Measurements from ENCODE around the gene GOT1. TPM values are rescaled to one million over a fixed set of nuclear protein-coding genes. Genes with fewer than 3 reads are reported as not detected.

GOT1 gene
- total RNA-seq, 4 donors from 2014 or later, result 8.5 to 54.8 (median 24.3) TPM

DNA sequence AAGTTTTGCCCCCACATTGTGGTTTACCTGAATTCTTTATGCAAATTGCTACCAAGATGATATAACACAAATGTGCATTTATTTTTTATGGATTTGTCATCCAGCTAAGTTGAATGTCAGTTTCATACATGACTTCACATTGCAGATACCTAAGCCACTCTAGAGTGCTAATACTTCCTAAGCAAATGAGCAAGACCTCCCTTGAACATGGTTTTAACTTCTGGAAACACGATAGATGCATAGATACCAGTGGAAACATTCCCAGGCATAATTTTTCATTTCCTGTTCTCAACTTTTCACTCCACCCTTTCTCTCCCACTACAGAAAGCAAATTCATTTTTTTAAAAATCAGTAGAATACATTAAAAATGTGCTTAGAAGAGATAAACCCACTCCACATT is 20.3 kb downstream of the GOT1 start:
- no peak for DNase-seq (ENCODE audit: low spot score in 2 of 2)
- 57 to 62% methylated on average over 1 of the region's 1 CpG for WGBS, 2 donors
- intact Hi-C loops (cut with DNase I; ENCODE audit: low total_unique reads), result no loop called here
- TF ChIP-seq CTCF (IDR thresholded peaks at IDR 0.05) (no peak), POLR2A (IDR thresholded peaks at IDR 0.05) (no peak)
- H3K4me3 ChIP-seq (ENCODE audit: low read depth, poor library complexity, severe bottlenecking), result no peak overlapping the region

DNA sequence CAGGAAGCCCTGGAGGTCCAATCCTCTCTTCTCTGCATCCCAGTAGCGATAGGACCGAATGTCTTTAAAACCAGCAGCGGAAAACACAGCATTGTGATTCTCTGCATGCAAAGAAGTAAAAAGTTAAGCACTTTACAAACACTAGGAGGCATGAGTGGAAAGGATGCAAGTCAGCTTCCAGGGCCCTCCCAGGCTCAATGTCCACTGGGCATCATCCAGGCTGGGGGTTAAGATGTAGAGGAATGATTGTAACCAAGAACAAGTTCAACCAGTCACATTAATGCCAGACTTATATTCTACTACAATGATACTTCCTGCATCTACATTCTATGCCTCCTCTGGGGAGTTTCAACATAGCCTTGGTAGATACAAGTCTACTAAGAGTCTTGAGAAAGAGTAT is 24.3 kb downstream of the GOT1 start:
- no peak for DNase-seq (ENCODE audit: low spot score in 2 of 2)
- intact Hi-C loops (cut with DNase I; ENCODE audit: low total_unique reads), result no loop called here
- no peak for TF ChIP-seq CTCF (IDR thresholded peaks at IDR 0.05)
- TF ChIP-seq POLR2A (IDR thresholded peaks at IDR 0.05), result no peak
- no peak overlapping the region for H3K4me3 ChIP-seq (ENCODE audit: low read depth, poor library complexity, severe bottlenecking)
- WGBS, 2 donors, result 93 to 99% methylated on average over 3 of the region's 3 CpGs

DNA sequence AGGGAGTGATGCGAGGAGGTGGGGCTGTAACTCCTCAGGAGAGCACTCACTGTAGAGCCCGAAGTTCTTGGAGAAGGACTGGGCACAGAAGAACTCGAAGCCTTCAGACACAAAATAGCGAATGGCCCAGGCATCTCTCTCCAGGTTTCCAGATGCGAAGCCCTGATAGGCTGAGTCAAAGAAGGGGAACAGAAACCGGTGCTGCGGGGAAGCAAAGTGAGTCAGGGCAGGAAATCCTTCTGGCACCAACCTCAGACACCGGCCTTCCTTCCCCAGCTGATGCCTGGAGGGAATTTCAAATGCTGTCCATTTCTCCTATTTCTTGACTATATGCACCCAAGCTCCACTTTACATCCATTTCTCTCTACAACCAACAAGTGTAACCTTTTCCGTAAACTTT is 26.8 kb downstream of the GOT1 start:
- no peak overlapping the region for H3K4me3 ChIP-seq (ENCODE audit: low read depth, poor library complexity, severe bottlenecking)
- TF ChIP-seq POLR2A (IDR thresholded peaks at IDR 0.05), result no peak
- no peak for TF ChIP-seq CTCF (IDR thresholded peaks at IDR 0.05)
- intact Hi-C loops (cut with DNase I; ENCODE audit: low total_unique reads), result no loop called here
- 82 to 85% methylated on average over 9 of the region's 9 CpGs for WGBS, 2 donors
- DNase-seq (ENCODE audit: low spot score in 2 of 2), result no peak

GRCh38 chr10:99399664-99400063 is 30.8 kb downstream of the GOT1 start:
- no peak for DNase-seq (ENCODE audit: low spot score in 2 of 2)
- TF ChIP-seq POLR2A (IDR thresholded peaks at IDR 0.05) (no peak), CTCF (IDR thresholded peaks at IDR 0.05) (no peak)
- intact Hi-C loops (cut with DNase I; ENCODE audit: low total_unique reads), result no loop called here
- no peak overlapping the region for H3K4me3 ChIP-seq (ENCODE audit: low read depth, poor library complexity, severe bottlenecking)
- WGBS, 2 donors, result 96 to 98% methylated on average over 3 of the region's 3 CpGs

DNA sequence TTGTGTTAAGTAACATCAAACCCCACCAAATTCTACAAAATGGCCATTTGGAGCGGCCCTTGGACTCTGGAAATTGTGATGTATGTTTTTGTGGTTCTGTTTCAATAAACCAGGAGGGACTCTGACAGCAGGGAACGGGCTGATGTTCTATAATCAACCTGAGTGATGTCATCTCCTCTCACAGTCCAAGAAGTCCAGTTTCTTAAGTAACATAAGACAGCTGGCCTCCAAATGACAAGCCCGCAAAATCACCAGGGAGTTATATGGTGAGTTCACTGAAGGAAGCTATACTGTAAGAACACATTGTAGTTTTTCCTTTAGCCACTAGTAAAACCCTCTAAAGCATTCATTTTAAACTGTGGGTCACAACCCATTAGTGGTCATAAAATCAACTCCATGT is 34.0 kb downstream of the GOT1 start:
- DNase-seq (ENCODE audit: low spot score in 2 of 2), result no peak
- intact Hi-C loops (cut with DNase I; ENCODE audit: low total_unique reads), result no loop called here
- no peak overlapping the region for H3K4me3 ChIP-seq (ENCODE audit: low read depth, poor library complexity, severe bottlenecking)
- TF ChIP-seq POLR2A (IDR thresholded peaks at IDR 0.05) (no peak), CTCF (IDR thresholded peaks at IDR 0.05) (no peak)
- 80 to 83% methylated on average over 3 of the region's 3 CpGs for WGBS, 2 donors

- peak in 1 of 2 donors; percentile 45 for DNase-seq (ENCODE audit: low spot score in 2 of 2)
Observed at GRCh38 chr10:99395750-99396445, 34.5 kb downstream of the GOT1 start.

More at GRCh38 chr10:99395750-99396445, 34.5 kb downstream of the GOT1 start:
- WGBS, 2 donors, result 73 to 89% methylated on average over 2 of the region's 2 CpGs
- H3K4me3 ChIP-seq (ENCODE audit: low read depth, poor library complexity, severe bottlenecking), result no peak overlapping the region
- TF ChIP-seq CTCF (IDR thresholded peaks at IDR 0.05) (no peak), POLR2A (IDR thresholded peaks at IDR 0.05) (no peak)
- intact Hi-C loops (cut with DNase I; ENCODE audit: low total_unique reads), result no loop called here
